Fibroblast of skin of right quadriceps (primary cell): Measurements from ENCODE around the gene RAPGEF1.
"Not testable (repeated sequence)": the region's sequence is repeated elsewhere in the genome, so short reads cannot be mapped to it uniquely, and the experiment has no call there.

Experiments used
- DNase-seq: peaks from one replicate; pipeline ENCODE4 v3.0.0-alpha.2; 2013

Gene RAPGEF1

DNA sequence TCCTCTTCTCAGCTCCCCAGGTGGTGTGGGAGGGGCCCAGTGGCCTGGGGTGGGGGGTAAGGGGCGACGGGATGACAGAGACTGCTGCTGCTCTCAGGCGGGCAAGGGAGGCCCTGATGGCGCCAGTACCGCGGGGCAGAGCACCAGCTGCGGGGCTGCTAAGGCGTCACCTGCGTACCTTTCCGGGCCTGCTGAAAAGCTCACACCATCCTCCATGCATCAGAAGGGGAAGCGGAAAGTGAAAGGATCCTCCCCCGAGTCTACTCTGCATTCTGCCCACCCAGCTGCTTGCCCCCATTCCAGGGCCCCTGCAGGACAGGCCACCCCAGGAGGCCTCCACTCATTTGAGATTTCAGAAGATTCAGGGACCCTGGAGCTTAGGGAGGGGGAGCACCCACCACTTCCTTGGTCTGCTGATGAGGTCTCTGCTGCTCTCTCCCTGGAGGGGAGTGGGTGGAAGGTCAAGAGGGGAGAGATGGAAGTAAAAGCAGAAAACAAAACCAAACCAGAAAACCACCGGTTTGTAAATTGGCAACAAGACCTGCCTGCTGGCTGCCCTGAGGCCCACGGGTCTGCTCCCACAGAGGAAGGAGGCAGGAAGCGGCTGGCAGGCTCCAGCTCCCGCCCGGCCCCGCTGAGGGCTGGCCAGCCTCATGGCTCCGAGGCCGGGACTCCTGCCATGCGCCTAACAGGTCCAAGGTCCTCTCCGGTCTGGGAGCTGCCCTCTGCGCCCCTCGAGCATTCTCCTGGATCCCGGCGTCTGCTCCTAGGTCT, 161.0 kb downstream of the RAPGEF1 start:
- DNase-seq = no peak

DNA sequence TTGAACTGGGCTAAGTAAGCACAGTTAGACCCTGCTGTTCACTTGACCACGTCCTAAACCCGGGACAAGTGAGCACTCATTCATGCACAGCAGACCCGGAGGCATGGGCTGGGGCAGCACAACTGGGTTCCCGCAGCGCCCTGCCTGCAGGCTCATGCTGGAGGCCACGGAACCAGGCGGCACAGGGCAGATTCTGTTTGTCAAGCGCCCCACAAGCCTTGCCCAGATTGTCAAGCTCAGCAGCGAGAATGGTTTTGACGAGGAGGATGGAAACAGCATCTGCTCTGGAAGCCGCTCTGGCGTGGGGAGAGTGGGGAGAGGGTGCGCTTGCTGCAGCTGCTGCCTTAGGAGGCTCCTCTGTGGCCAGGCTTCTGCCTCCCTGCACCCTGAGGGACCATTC, 161.9 kb downstream of the RAPGEF1 start:
- DNase-seq = no peak

DNA sequence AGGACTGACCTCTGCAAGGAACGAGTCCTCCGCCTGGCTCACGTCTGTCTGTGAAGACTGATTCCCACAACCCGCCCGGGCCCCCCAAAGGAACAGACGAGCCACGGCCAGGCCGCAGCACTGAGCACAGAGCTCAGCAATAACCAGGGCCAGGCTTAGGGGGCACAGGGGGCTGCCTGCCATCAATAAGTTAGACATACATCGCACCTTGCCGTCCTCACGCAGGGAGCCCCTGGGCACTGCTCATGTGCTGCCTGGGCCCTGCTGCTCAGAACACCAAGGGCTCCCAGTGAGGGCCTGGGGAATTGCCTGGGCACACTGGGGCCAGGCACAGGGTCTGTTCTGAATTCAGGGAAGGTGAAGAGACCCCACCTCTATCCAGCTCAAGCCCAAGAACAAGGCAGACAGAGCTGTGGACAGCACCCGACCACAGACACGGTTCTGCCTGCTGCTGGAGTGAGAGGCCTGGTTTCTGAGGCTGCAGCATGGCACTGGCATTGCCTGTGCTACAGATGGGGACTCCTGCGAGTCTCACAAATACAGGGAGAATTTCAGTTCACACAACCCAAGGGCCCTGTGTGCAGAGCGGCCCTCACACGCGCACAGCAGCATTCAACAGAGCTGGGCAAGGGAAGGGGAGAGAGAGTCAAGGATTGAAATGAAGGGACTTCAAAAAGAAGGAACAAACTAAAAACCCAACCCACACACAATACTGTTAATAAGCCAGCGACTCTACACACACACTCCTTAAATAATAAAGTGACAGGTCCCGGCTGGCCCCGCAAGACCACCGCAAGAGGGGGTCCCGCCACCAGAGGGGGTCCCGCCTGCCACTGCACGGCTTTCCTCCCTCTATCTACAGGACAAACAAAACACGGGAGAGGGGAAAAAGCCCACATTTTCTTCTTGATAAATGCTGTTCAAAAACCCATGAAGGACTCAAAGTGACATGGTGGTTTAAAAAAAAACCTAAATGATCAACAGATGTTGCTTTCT, 162.6 kb downstream of the RAPGEF1 start:
- no peak for DNase-seq

DNA sequence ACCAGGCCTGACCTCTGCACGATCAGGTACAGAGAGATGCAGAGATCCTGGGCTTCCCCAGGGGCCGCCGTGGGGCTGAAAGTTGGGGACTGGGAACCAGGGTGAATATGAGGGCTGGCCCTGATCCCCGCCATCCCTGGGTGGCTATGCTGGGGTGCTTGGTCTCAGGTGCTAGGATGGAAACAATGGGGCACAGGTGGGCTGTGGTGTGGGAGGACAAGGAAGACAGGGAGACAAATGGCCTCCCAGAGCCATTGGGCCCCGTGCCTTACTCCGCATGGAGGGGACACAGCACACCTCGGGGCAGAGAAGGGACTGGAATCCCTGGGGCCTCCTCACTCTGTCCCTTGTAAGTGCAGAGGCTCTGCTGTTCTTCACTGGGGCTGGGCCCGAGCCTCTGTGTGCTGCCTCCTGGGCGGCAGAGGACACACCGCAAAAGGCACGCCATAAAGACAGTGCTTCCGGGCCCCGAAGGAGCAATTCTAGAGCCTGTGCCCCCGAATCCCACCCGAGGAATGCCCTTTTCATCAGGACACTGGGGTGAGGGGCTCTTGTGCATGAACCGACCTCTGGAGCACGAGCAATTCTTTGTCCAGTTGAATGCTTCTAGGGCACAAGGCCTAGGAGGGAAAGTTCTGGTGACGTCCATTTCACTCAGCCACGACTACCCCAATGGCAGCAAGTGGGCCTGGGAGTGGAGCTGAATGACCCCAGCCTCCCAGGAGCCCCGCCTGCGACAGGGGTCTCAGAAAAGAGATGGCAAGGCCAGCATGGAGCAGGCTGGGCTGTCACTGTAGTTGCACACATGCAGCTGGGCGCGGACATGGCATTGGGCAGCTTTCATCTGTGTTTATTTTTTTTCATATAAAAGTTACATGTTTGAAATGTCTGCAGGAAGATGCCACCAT, 163.7 kb downstream of the RAPGEF1 start:
- DNase-seq = no peak

DNA sequence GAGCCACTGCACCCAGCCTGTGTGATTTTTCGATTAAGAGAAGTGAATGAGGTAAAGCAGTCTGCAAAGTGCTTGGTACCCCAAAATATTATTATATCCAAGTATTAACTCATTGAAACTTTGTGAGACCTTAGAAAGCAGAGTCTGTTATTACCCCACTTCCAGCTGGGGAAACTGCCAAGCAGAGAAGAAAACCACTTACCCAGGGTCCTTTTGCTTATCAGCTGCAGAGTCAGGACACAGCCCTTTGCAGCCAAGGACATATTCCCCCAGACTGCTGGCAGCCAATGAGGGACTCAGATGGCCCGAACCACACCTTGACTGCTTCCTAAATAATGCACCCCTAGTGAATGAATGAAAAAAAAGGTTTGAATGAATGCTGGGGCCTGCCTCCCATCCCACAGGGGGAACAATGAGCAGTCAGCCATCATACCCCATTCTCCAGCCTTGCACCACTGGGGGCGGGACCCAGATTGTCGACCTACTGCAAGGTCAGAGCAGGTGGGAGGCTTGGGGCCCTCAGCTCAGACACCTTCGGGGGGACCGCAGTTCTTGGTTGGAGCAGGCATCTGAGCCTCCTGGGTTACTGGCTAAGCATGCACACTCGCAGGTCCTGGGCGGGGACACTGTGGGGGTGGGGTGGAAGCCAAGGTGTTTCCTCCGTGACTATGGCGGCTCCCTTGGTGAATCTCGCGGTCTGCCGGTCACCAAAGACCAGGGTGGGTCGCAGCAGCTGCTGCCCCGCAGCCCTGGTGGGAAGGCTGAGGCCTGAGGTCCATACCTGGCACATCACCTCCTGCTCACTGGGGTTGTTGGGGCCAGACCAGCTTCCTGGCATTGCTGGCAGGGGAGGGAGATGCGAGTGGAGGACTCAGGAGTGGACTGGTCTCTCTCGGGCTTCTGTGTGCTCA, 164.9 kb downstream of the RAPGEF1 start:
- DNase-seq = no peak

DNA sequence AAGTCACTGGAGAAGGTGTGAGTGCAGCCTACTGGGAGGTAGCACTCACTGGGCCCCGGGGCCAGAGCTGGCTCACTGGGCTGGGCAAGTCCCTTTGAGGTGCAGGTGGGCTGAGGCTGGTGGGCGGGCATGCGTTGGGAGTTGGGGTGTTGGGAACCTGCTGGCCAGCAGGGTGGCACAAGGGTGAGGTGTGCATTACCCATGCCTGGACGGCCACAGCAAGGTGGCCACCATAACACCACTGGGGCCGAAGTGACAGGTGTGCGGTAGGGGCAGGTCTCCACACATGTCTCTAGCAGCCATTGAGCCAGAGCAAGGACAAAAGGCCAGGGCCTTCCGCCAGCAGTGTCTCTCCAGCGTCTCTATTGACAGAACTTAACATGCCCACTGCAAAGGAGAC, 172.0 kb downstream of the RAPGEF1 start:
- no peak for DNase-seq

DNA sequence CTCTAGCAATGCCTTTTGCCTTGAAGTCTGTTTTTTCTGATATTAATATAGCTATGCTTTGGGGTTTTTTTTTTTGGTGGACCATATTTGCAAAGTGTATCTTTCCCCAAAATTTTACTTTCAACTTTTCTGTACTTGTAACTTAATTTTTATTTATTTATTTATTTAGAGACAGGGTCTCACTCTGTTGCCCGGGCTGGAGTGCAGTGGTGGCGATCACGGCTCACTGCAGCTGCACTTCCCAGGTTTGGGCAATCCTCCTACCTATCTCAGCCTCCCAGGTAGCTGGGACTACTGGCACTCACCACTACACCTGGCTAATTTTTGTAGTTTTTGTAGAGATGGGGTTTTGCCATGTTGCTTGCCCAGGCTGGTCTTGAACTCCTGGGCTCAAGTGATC, 173.7 kb downstream of the RAPGEF1 start:
- DNase-seq = no peak

DNA sequence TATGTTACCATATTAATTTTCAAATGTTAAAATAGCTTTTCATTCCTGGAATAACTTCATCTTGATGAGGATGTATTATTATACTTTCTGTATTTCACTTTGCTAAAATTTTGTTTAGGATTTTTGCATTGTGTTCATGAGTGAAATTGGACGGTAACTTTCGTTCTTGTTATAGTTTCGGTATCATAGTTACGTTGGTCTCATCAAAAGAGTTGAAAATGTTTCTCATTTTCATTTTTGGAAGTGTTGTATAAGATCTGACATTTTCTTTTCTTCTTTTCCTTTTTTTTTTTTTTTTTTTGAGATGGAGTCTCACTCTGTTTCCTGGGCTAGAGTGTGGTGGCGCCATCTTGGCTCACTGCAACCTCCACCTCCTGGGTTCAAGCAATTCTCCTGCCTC, 174.5 kb downstream of the RAPGEF1 start:
- DNase-seq = no peak

DNA sequence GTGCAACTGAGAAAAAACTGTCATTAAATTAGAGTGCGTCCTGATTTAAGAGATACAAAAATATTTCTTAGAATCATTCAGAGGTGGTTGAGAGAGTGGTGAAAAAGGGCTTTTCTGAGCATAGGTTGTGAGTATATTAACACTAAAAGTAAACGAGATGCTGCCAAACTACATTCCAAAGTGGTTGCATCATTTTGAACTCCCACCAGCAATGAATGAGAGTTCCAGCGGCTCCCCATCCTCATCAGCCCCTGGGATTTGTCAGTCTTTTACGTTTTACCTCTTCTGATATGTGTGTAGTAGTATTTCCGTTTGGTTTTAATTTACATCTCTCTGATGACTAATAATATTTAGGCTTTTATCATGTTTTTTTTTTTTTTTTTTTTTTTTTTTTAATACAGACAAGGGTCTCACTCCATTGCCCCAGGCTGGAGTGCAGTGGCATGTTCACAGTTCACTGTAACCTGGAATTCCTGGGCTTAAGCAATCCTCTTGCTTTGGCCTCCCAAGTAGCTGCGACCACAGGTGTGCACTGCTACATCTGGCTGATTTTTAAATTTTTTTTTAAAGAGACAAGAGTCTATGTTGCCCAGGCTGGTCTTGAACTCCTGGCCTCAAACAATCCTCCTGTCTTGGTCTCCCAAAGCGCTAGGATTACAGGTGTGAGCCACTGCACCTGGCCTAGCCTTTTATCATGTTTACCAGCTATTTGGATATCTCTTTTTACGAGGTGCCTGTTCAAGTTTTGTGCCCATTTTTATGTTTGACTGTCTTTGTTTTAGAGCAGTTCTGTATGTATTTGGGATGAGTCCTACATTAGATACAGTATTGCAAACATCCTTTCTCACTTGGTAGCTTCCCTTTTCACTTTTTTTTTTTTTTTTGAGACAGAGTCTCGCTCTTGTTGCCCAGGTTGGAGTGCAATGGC, 177.6 kb downstream of the RAPGEF1 start:
- DNase-seq = peak; percentile 36

DNA sequence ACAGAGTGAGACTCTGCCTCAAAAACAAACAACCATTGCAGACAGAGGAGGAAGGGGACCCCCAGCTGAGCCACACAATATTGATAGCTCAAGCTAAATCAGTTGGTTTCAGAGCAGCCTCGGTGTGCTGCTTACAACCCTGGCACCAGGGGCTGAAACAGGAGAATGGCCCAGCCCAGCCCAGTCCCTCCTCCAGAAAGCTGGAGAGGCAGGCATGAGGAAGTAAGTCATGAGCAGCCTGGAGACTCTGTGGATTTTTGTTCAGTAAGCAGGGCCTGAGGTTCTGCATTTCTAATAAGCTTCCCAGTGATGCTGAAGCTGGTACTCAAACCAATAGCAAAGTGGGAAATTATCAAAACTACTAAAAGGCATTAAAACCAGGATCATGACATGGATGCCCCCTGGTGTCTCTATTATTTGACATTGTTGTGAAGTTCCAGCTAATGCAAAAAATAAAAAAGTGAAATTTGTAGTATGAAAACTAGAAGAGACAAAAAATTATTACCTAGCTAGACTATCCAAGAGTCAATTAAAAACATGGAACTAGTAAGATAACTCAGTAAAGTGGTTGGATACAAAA, 180.4 kb downstream of the RAPGEF1 start:
- no peak for DNase-seq

DNA sequence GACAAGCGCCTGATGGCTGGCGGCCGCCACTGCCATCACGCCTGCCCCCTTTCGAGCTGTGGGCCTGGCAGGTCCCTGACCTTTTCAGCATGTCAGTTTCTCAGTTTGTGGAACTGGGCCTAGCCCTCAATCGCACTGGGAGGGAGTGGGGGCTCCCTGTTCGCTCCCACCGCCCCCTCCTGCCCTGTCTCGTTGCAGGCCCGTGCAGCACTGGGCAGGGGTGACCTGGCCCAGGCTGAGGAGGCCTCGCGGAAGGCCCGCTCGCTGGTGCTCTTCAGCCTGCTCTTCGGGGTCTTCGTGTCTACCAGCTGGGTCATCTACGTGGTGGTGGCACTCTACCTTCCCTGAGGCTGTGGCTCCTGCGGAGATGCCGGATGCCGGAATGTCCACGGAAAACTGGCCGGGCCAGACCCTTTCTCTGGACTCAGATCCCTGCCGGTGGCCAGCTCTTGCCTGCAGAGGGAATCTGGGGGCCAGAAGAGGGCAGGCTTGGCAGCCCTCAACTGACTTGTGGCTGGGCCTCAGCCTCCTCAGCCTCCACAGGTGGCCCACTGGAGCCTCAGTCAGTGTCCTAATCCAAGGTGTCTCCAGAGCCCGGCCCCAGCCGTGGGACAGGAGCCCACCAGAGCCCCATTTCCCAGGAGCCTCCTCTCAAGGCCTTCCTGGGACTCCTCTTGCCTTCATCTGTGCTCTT, 181.9 kb downstream of the RAPGEF1 start:
- no peak for DNase-seq

DNA sequence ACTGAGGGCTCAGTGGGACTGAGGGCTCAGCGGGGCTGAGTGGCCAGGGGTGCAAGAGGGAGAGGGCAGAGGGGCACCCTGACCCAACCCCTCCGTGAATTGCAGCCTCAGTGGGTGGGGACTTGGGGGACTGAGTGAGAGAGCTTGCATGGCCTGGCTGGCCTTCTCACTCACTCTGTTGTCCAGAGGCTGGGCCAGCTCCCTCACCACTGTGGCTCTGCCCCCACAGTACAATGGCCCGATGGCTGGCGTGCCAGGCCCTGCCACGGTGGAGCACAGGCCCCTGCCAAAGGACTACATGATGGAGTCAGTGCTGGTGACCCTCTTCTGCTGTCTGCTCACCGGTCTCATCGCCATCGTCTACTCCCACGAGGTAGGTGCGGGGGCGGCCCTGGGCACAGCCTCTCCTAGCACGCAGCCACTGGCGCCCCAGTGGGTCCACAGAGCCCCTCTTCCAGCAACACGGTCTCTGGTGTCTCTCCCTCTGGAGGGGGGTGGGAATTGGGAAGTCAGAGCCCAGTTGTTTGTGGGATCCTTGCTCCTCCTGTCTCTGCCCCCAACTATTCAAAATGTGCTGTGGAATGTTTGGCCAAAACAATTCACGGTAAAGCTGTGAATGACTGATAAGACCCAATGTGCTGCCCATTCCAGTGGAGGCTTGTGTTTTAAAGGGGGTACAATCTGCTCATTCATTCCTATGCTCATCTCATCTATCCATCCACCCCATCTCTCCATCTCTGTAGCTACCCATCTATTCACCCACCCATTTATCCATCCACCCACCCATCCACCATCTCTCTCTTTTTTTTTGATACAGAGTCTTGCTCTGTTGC, 183.8 kb downstream of the RAPGEF1 start:
- DNase-seq = no peak

DNA sequence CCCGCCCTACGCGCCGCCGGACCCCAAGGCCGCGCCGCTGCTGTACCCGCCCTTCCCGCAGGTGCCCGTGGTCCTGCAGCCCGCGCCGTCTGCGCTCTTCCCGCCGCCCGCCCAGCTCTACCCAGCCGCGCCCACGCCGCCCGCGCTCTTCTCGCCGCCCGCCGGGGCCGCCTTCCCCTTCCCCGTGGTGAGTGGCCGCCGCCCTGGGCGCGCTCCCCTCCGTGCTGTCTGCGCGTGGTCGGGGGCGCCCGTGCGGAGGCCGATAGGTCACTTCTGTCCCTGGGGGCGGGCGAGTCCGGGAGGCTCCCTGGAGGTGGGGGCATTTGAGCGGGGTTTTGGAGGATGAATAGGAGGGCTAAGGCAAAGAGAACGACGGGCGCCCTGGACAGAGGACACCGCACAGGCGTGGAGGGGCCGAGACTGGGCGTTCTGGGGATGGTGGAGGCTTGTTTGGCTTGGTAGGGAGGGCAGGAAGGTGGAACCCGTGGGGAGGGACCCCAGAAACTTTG, 185.0 kb downstream of the RAPGEF1 start:
- no peak for DNase-seq

DNA sequence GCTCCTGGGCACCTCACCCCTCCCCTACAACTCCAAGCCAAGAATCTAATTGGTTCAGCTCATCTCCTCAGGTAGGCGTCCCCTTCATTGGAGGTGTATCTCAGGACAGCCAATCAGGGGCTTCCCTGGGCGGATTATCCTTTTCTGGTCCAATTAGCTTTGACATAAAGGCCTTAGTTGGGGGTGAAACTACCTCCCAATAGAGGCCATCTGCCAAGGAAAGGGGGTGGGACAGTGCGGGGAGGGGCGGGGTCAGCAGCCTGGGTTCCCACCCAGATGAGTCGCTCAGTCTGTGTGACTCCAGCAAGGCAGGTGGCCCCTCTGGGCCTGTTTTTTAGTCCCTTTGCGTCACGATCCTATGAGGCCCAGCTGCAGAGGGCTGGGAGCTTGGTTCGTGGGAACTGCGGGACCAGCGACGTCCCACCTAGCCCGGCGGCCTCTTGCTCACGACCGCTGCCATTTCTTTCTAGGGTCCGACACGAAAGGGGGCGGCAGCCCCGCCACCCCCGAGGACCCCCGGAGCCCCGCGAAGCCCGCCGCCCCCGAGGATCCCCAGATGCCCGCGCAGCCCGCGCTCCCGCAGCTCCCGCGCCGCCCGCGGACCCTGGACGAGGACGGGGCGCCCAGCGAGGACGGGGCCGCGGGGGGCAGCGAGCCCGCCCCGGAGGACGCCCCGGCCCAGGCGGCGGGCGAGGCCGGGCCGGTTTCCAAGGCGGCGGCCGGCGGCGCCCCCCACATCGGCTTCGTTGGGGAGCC, 185.6 kb downstream of the RAPGEF1 start:
- no peak for DNase-seq

DNA sequence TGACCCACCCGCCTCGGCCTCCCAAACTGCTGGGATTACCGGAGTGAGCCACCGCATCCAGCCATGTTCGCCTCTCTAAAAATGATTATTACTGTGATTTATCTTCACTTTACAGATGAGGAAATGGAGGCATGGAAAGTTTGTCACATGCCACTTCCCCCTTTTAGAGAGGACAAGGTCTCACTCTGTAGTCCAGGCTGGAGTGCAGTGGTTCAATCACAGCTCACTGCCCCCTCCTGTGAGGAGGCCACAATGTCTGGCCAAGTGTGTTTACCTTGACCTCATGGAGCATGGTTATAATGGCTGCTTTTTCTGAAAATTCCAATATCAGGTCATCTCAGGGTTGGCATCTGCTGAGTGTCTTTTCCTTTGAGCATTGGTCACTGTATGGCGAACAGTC, 187.8 kb downstream of the RAPGEF1 start:
- DNase-seq = no peak

DNA sequence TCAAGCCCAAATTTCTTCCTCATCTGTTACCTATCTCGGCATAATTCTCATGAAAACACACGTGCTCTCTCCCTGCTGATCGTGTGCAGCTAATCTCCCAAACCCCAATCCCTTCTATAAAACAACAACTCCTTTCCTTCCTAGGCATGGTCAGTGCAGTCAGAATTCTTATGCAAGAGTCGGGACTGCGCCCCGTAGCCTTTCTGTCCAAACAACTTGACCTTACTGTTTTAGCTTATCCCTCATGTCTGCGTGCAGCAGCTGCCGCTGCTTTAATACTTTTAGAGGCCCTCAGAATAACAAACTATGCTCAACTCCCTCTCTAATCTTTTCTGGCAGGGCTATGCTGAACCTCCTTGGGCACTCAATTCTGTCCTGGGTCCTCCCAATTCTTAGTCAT, 189.4 kb downstream of the RAPGEF1 start:
- not testable (repeated sequence) for DNase-seq

DNA sequence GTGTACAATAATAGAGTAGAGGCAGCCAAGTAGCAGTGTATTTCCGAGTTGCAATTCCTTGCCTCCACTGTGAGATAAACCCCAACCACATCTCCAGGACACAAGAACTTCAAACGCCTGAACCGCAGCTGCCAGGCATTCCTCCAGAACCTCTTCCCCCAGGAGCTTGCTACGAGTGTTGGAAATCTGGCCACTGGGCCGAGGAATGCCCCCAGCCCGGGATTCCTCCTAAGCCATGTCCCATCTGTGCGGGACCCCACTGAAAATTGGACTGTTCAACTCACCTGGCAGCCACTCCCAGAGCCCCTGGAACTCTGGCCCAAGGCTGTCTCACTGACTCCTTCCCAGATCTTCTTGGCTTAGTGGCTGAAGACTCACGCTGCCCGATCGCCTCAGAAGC, 190.7 kb downstream of the RAPGEF1 start:
- not testable (repeated sequence) for DNase-seq
